ENCODE data around the gene TRPC5OS. TPM values are rescaled to one million over a fixed set of nuclear protein-coding genes. Genes with fewer than 3 reads are reported as not detected.

The TRPC5OS gene
- total RNA-seq, 2 donors from 2014 or later: not detected

GRCh38 chrX:111881715-111882114, 5.7 kb downstream of the TRPC5OS start:
- Histone ChIP-seq H3K27ac (ENCODE audit: low read depth, low read length) (no peak overlapping the region), H3K4me3 (ENCODE audit: low read length) (no peak overlapping the region), H3K36me3 (ENCODE audit: control insufficient read depth, insufficient read depth, low read length) (no peaks in the 10 kb centered on the region), H3K27me3 (ENCODE audit: control insufficient read depth, insufficient read depth, low read length, poor library complexity, severe bottlenecking) (no peaks in the 10 kb centered on the region), H3K9me3 (ENCODE audit: control insufficient read depth, low read length) (no peaks in the 10 kb centered on the region), H3K4me1 (ENCODE audit: control insufficient read depth, insufficient read depth, low read length) (no peaks in the 10 kb centered on the region), H3K9ac (ENCODE audit: extremely low read depth, low read length, poor library complexity, severe bottlenecking) (no peak overlapping the region)
- Mint-ChIP-seq H3K4me1 (peaks cover 3% of the 10 kb centered on the region), H3K36me3 (ENCODE audit: low read depth) (no peaks in the 10 kb centered on the region), H3K27ac (no peak overlapping the region), H3K4me3 (no peak overlapping the region), H3K9me3 (no peaks in the 10 kb centered on the region), H3K27me3 (ENCODE audit: insufficient read depth) (no peaks in the 10 kb centered on the region)
- DNase-seq: no peak
- WGBS, 2 experiments (ENCODE audit: insufficient coverage in 1 of 2, insufficient read length in 1 of 2): 94 to 100% methylated on average over 1 to 2 of the region's 3 CpGs
- no peak for TF ChIP-seq CTCF (conservative IDR thresholded peaks at IDR 0.05)

GRCh38 chrX:111886678-111887077, 10.7 kb downstream of the TRPC5OS start:
- H3K9me3 Mint-ChIP-seq: no peaks in the 10 kb centered on the region
- Histone ChIP-seq H3K9ac (ENCODE audit: extremely low read depth, low read length, poor library complexity, severe bottlenecking) (no peak overlapping the region), H3K4me3 (ENCODE audit: low read length) (no peak overlapping the region), H3K9me3 (ENCODE audit: control insufficient read depth, low read length) (no peaks in the 10 kb centered on the region), H3K27ac (ENCODE audit: low read depth, low read length) (no peak overlapping the region), H3K4me1 (ENCODE audit: control insufficient read depth, insufficient read depth, low read length) (no peaks in the 10 kb centered on the region), H3K27me3 (ENCODE audit: control insufficient read depth, insufficient read depth, low read length, poor library complexity, severe bottlenecking) (no peaks in the 10 kb centered on the region), H3K36me3 (ENCODE audit: control insufficient read depth, insufficient read depth, low read length) (no peaks in the 10 kb centered on the region)
- no peak for DNase-seq
- H3K27ac Mint-ChIP-seq: no peak overlapping the region
- H3K4me3 Mint-ChIP-seq: no peak overlapping the region
- no peak for TF ChIP-seq CTCF (conservative IDR thresholded peaks at IDR 0.05)
- no peaks in the 10 kb centered on the region for H3K36me3 Mint-ChIP-seq (ENCODE audit: low read depth)
- H3K27me3 Mint-ChIP-seq (ENCODE audit: insufficient read depth): no peaks in the 10 kb centered on the region
- 93% methylated on average over 2 of the region's 2 CpGs; no CpG with 5 or more reads in 1 of the 2 experiments for whole genome bisulfite sequencing, 2 experiments (ENCODE audit: insufficient coverage in 1 of 2, insufficient read length in 1 of 2)
- no peaks in the 10 kb centered on the region for H3K4me1 Mint-ChIP-seq

- H3K27me3 Mint-ChIP-seq (ENCODE audit: insufficient read depth): no peaks in the 10 kb centered on the region
- no peak for DNase-seq
- H3K27ac Mint-ChIP-seq: no peak overlapping the region
- H3K9ac ChIP-seq (ENCODE audit: extremely low read depth, low read length, poor library complexity, severe bottlenecking): no peak overlapping the region
- no peaks in the 10 kb centered on the region for H3K9me3 Mint-ChIP-seq
- H3K36me3 ChIP-seq (ENCODE audit: control insufficient read depth, insufficient read depth, low read length): no peaks in the 10 kb centered on the region
- H3K4me3 ChIP-seq (ENCODE audit: low read length): no peak overlapping the region
- H3K4me3 Mint-ChIP-seq: no peak overlapping the region
- H3K4me1 ChIP-seq (ENCODE audit: control insufficient read depth, insufficient read depth, low read length): no peaks in the 10 kb centered on the region
- no peaks in the 10 kb centered on the region for H3K4me1 Mint-ChIP-seq
- TF ChIP-seq CTCF (conservative IDR thresholded peaks at IDR 0.05): no peak
- H3K36me3 Mint-ChIP-seq (ENCODE audit: low read depth): no peaks in the 10 kb centered on the region
- no peaks in the 10 kb centered on the region for H3K9me3 ChIP-seq (ENCODE audit: control insufficient read depth, low read length)
- no peaks in the 10 kb centered on the region for H3K27me3 ChIP-seq (ENCODE audit: control insufficient read depth, insufficient read depth, low read length, poor library complexity, severe bottlenecking)
- 94 to 100% methylated on average over 1 to 2 of the region's 3 CpGs for WGBS, 2 experiments (ENCODE audit: insufficient coverage in 1 of 2, insufficient read length in 1 of 2)
- H3K27ac ChIP-seq (ENCODE audit: low read depth, low read length): no peak overlapping the region
Measured at GRCh38 chrX:111888600-111888999, 12.6 kb downstream of the TRPC5OS start.
